ENCODE results near the gene OR6S1.
"Not testable (repeated sequence)": the region's sequence is repeated elsewhere in the genome, so short reads cannot be mapped to it uniquely, and the experiment has no call there.

OR6S1 gene

GRCh38 chr14:20630340-20631022, 11.0 kb downstream of the OR6S1 start:
- peak; percentile 28 for DNase-seq

DNA sequence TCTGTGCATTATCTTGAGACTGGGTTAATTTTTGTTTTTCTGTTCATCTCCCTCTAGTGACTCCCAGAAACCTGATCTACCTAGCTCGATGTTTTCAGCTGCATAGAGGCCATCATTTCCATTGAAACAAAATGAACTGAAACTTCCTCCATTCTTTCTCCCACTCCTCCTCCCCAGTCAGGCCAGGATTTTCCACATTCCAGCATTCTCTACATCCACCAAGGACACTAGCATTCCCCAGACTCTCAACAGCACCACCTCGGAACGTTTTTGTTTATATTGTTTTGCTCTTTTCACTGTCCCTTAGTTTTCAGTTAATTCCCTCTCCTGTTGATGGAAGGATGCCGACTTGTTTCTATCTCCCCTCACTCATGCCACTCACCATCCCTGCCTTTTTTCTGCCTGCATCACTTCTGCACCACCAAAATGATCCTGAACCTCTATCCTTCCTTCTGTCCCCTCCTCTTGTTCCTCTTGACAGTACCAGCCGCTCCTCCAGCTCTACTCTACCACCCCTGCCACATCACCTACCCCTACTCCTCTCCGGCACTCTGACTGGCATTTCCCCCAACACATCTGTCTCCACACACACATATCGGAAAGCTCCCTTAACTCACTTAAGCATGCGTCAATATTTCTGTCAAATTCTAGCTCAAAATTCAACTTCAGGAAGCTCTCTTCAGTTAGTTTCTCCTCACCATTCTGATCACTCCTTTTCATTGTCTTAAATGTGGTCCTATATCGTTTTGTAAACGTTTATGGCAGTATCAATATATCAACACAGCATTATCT, 13.2 kb downstream of the OR6S1 start:
- DNase-seq: no peak

DNA sequence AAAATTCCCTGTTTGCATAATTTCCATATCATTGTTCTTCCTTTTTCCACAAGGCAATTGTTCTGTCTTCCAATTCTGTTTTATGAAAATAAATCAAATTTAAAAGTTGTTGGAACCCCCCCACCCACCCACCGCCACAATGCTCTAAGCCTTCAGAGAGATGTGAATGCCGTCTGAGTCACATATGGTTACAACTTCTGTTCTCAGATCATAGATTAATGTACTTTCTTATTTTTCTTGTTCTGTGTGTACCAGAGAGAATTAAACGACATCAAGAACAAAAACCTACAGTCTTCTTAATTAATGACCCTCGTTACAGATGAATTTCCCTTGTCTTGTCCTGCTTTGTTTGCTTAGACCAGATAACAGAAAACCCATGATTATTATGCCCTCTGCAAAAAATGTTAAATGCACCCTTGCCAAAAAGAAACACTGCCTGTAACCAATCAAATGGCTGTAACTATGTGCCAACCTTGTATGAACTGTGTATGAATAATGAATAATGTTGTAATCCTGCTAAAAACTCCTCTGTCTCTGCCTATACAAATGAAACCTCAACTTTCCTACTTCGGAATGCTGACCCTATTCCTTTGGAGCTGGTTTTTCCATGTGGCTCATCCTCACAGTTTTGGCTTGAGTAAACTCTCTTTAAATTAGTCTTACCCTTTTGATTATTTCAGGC, 14.0 kb downstream of the OR6S1 start:
- no peak for DNase-seq

GRCh38 chr14:20626274-20626673, 15.2 kb downstream of the OR6S1 start:
- DNase-seq: peak; percentile 14

GRCh38 chr14:20624495-20625070, 16.9 kb downstream of the OR6S1 start:
- DNase-seq: peak; percentile 44

DNA sequence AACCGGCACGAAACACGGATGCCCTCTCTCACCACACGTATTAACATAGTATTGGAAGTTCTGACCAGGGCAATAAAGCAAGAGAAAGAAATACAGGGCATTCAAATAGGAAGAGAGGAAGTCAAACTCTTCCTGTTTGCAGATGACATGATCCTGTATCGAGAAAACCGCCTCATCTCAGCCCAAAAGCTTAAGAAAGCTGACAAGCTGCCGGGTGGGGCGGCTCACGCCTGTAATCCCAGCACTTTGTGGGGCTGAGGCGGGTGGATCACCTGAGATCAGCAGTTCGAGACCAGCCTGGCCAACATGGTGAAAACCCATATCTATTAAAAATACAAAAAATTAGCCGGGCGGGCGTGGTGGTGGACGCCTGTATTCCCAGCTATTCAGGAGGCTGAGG, 17.7 kb downstream of the OR6S1 start:
- no peak for DNase-seq

DNA sequence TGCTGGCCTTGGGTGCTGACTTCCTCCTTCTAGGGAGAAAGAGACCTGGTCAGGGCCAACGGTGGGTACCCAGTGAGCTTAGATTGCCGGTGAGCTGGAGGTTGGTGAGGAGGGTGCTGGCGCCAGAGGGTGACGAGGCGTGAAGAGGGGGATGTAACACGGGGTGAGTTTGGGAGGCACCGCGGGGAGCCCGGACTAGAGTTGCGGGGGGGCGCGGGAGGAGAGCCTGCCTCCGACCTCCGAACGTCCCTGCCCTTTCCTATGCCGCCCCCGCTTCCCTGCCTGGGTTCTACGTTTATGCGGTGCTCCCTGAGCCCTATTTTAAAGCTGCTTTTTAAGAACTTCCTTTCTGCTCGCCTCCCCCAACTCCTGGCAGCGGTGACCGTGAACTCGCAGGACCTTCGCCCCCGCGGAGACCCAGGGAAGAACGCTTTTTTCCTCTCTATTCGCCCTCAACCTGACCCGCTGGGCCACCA, 18.6 kb downstream of the OR6S1 start:
- DNase-seq: no peak

- no peak for DNase-seq
Measured at GRCh38 chr14:20620798-20621478, 20.6 kb downstream of the OR6S1 start.

- not testable (repeated sequence) for DNase-seq
Measured at GRCh38 chr14:20619688-20620087, 21.8 kb downstream of the OR6S1 start.

GRCh38 chr14:20618271-20618749, 23.2 kb downstream of the OR6S1 start:
- DNase-seq: no peak

DNA sequence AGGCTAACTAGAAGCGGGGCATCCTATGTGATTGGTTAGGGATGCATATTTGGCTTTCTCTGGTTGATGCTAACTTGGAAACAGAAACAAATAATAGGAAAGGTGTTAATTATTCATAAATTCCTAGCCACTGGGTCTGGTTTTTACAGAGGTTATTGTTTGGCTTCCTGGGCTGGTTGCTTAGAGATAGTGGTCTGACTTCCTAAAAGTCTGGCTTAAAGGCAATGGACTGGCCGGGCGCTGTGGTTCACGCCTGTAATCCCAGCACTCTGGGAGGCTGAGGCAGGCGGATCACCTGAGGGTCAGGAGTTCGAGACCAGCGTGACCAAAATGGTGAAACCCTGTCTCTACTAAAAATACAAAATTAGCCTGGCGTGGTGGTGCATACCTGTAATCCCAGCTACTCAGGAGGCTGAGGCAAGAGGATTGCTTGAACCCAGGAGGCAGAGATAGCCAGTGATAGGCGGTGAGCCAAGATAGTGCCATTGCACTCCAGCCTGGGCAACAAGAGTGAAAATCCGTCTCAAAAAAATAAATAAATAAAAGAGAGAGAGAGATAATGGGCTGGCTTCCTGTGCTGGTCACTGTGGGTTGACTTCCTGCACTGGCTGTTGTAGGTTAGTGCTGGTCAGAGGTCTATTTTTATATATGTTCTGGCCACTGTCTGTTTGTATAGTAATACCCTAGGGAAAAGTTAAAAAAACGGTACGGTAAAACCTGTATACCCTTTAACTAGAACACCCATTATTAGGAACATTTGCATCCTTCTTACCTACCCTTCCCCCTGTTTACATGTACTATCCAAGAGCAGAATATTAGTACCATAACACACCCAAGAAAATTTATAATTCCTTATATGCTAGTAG, 24.1 kb downstream of the OR6S1 start:
- no peak for DNase-seq

DNA sequence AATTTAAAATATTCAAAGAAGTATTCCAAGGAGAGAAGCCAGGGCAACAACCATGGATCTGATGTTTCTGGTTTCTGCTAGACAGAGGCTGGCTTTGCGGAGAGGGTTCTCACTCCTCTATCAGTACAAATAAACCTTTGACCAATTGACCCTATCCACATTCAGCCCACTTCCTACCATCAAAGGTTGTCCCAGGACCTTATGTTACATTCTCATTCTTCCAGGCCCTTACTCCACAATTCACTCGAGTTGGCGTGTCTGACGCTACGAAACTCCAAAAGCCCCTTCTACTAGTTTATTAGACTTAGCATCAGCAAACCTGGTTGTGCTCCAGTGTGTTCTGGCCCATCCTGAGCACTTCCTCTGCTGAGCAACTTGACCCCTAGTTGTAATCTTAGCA, 25.5 kb downstream of the OR6S1 start:
- DNase-seq: no peak

GRCh38 chr14:20614038-20614840, 27.3 kb downstream of the OR6S1 start:
- peak; percentile 25 for DNase-seq

- DNase-seq: peak; percentile 87
Measured at GRCh38 chr14:20613094-20614037, 28.1 kb downstream of the OR6S1 start.

DNA sequence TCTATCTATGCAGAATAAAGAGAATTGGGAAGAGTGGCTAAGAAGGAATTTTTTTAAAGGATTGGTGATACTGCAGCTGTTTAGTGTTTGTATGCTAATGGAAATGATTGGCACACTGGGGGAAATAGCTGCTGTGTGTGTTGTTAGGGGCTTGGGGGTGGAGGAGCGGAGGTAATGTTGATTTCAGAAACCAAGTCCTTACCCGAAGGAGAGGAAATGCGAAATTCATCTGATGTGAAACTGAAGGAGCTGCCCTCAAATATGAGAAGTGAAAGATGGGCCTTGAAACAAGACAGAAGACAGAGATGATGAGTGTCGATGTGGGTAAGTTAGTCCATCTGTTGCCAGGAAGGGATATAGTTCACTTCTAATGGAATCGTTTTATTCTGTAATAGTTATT, 29.1 kb downstream of the OR6S1 start:
- no peak for DNase-seq

- DNase-seq: no peak
Measured at GRCh38 chr14:20611277-20611676, 30.2 kb downstream of the OR6S1 start.

GRCh38 chr14:20610002-20610765, 31.3 kb downstream of the OR6S1 start:
- peak; percentile 75 for DNase-seq

DNA sequence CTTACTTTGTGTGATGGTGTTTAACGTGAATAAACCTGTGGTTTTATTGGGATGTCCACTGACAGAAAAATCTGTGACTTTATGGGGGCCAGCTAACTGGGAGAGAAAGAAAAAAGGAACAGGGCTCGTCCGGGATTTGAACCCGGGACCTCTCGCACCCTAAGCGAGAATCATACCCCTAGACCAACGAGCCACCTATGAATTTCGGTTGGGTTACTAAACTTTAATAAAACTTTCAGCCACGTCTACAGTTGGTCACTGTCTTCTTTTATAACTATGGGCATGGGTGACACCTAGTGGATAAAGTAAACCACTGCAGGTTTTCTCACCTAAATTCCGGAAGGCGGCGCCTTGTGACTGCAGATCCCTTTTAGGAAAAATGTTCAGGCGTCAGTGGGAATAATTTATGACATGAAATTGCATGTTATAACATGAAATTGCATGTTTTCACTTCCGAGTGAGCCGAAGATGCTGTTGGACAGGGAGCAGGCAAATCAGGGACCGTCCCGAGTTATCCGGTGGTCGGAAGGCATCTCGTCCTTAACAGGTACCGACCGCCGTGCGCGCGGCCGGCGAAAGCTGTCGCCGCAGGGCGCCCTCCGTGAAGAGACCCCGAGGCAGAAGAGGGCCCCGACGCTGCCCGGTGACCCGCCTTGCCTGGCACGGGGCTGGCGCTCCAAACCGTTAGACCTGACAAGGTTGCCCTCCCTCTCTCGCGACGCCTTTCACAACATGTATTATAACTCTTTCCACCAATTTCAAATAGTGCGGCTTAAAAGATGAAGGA, 32.1 kb downstream of the OR6S1 start:
- peak; percentile 62 for DNase-seq

Data from activated naive CD4-positive, alpha-beta T cell treated with Interleukin-2 at 50 U/mL for 16 hours (primary cell).